HepG2 (cell line): ENCODE results near the gene HS6ST2. TPM values are rescaled to one million over a fixed set of nuclear protein-coding genes. Genes with fewer than 3 reads are reported as not detected.

Experiments used
- HIC2 ChIP-seq: sonication (generic); formaldehyde crosslinking; IDR thresholded peaks from 2 replicates; pipeline ENCODE4 v1.9.0; 2022; ENCODE audit warnings: low read depth, missing genetic modification reagents
- KAT2B ChIP-seq: fragments of 150-350 bp; IDR thresholded peaks from 2 replicates; pipeline ENCODE4 v1.6.1; 2014; ENCODE audit warnings: low read depth, low read length, borderline replicate concordance
- PAF1 ChIP-seq: IDR thresholded peaks from 2 replicates; pipeline ENCODE4 v1.6.1; 2016; ENCODE audit warnings: missing genetic modification reagents, missing compliant biosample characterization
- TERF1 ChIP-seq: sonication (generic); formaldehyde crosslinking; IDR thresholded peaks from 2 replicates; pipeline ENCODE4 v1.8.0; 2022; ENCODE audit warnings: mild to moderate bottlenecking, missing genetic modification reagents, moderate library complexity
- ZFP37 ChIP-seq: sonication (generic); formaldehyde crosslinking; IDR thresholded peaks from 2 replicates; pipeline ENCODE4 v1.4.0; 2020; ENCODE audit warnings: missing genetic modification reagents, borderline replicate concordance
- ZNF441 ChIP-seq: sonication (generic); formaldehyde crosslinking; IDR thresholded peaks from 2 replicates; pipeline ENCODE4 v1.7.0; 2021; ENCODE audit warnings: missing genetic modification reagents, borderline replicate concordance
- ZNF556 ChIP-seq: sonication (generic); formaldehyde crosslinking; IDR thresholded peaks from 2 replicates; pipeline ENCODE4 v1.4.0; 2020; ENCODE audit warnings: mild to moderate bottlenecking, missing genetic modification reagents, borderline replicate concordance
- ZNF724P ChIP-seq: sonication (generic); formaldehyde crosslinking; IDR thresholded peaks from 2 replicates; pipeline ENCODE4 v1.8.0; 2022; ENCODE audit warnings: missing genetic modification reagents, borderline replicate concordance
- ZNF75D ChIP-seq: sonication (generic); formaldehyde crosslinking; IDR thresholded peaks from 2 replicates; pipeline ENCODE4 v1.8.1; 2023; ENCODE audit warnings: missing genetic modification reagents, mild to moderate bottlenecking, borderline replicate concordance
- polyA plus RNA-seq, 8 experiments: library from polyadenylated mRNA; depleted of rRNA in 3 of 8; stranded (reverse) in 7 of 8; unstranded in 1 of 8; fragments of >200 nt; fragmentation: Illumina TruSeq in 4 of 8; extraction: Trizol in 4 of 8; gene quantifications; 2 replicates each; pipeline versions ENCODE4 v1.2.1 to v1.2.3, GENCODE V29; 2011 to 2016; ENCODE audit warnings: low read depth in 4 of 8, missing spikeins in 1 of 8, mixed read lengths in 1 of 8; ENCODE audit not compliant: insufficient read depth in 1 of 8
- total RNA-seq, 5 experiments: library from RNA; depleted of rRNA; stranded (reverse); fragments of >200 nt; fragmentation: Illumina TruSeq; extraction: Trizol; gene quantifications; 2 replicates each; pipeline ENCODE4 v1.2.3, GENCODE V29; 2016; ENCODE audit warnings: low read depth in 1 of 5
- TF ChIP-seq, protein P1 (sequence below): sonication (generic); formaldehyde crosslinking; IDR thresholded peaks from 2 replicates; pipeline ENCODE4 v1.4.0; 2020; ENCODE audit warnings: missing genetic modification reagents

HS6ST2 gene
- total and polyA plus RNA-seq, 2 of the 13 experiments (the other 11 are each of a cell fraction or from before 2014, with no cell fraction given), result 0.05 TPM; not detected in 1

- TF ChIP-seq, protein P1, sequence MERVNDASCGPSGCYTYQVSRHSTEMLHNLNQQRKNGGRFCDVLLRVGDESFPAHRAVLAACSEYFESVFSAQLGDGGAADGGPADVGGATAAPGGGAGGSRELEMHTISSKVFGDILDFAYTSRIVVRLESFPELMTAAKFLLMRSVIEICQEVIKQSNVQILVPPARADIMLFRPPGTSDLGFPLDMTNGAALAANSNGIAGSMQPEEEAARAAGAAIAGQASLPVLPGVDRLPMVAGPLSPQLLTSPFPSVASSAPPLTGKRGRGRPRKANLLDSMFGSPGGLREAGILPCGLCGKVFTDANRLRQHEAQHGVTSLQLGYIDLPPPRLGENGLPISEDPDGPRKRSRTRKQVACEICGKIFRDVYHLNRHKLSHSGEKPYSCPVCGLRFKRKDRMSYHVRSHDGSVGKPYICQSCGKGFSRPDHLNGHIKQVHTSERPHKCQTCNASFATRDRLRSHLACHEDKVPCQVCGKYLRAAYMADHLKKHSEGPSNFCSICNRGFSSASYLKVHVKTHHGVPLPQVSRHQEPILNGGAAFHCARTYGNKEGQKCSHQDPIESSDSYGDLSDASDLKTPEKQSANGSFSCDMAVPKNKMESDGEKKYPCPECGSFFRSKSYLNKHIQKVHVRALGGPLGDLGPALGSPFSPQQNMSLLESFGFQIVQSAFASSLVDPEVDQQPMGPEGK, result peak; percentile 62
- TF ChIP-seq ZNF75D (CRISPR knock-in tag), result no peak
- 0 out of 2 replicates have a peak, but pooled peaks have one; percentile 41 for TF ChIP-seq ZNF441 (CRISPR knock-in tag)
- no peak for TF ChIP-seq TERF1 (CRISPR knock-in tag)
- no peak for TF ChIP-seq ZNF724P (CRISPR knock-in tag)
- 0 out of 2 replicates have a peak, but pooled peaks have one; percentile 67 for TF ChIP-seq ZNF556
- no peak for TF ChIP-seq PAF1 (CRISPR knock-in tag)
- TF ChIP-seq ZFP37 (CRISPR knock-in tag), result no peak
- TF ChIP-seq KAT2B, result no peak
- TF ChIP-seq HIC2, result peak; percentile 37; the same call in 1 of the 2 replicates
- TF ChIP-seq, all 625 proteins: peak for 223
Observed at GRCh38 chrX:132590350-132591026, 367.9 kb downstream of the HS6ST2 start (continued).
